NCI-H2227 (cell line): Measurements from ENCODE around the gene UMOD.
"Not testable (repeated sequence)": the region's sequence is repeated elsewhere in the genome, so short reads cannot be mapped to it uniquely, and the experiment has no call there.

ENCODE experiments used
- DNase-seq: peaks from one replicate; lab custom pipeline; 2025; ENCODE audit not compliant: unreplicated experiment; lab: John Stamatoyannopoulos, UW

UMOD gene

GRCh38 chr16:20321671-20322070, 30.8 kb downstream of the UMOD start:
- DNase-seq: no peak

DNA sequence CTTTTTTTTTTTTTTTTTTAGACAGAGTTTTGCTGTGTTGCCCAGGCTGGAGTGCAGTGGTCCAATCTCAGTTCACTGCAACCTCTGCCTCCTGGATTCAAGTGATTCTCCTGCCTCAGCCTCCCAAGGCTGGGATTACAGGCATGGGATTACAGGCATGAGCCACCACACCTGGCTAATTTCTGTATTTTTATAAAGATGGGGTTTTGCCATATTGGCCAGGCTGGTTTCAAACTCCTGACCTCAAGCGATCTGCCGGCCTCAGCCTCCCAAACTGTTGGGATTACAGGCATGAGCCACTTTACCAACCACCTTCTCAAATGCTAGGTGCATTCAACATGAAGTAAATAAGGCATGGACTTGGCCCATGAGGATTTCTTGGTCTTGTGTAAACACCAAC, 31.5 kb downstream of the UMOD start:
- not testable (repeated sequence) for DNase-seq

DNA sequence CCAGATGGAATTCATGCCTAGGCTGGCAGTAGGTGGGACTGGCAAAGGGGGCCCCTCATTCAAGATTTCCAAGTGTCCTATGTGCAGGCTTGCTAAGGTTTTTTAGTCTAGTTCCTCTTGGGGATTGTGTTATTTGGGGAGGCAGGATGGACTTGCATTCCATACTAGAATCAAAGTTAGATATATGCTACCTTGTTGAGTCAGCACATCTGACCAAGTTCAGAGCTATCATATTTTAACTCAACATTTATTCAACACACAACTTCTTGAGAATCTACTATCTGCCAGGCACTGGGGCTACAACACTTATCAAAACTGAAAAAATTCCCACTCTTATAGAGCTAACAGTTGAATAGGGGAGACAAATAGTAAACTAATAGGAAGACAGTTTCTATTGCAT, 31.9 kb downstream of the UMOD start:
- no peak for DNase-seq

DNA sequence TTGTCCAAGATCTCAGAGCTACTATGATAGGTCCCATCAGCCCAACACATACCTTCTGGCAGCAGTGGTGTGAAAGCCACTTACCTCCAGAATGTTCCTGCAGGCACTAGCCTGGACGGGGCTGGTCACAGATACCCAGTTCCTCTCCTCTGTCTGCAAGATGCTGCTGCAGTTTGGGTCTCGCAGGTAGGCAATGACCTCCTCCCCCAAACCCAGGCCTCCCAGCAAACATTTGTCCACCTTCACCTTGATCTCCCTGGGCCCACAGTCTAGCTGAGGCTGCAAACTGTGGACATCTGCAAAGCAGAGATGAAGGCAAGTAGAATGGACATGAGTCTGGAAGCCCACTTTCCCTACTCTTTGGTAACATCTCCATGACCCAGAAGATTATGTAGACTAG, 32.3 kb downstream of the UMOD start:
- DNase-seq: no peak

- DNase-seq: no peak
Observed at GRCh38 chr16:20319406-20319805, 33.1 kb downstream of the UMOD start.

- no peak for DNase-seq
Observed at GRCh38 chr16:20318437-20318836, 34.1 kb downstream of the UMOD start.

DNA sequence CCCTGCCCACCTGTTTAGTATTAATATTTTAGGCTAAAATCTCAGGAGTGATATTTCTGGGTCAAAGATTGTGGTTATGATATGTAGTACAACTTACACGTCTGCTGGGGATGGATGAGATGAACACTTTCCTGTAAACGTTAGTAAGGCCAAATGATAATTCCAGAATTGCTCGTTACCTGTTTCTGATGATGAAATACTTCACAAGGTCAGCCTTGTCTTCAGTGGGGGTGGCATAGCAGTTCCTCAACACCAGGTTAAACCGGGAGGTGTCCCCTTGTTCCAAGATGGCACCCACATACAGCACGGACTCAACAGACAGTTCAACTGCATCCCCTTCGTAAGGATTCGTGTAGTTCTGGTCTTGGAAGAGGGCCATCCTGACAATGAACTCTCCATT, 34.5 kb downstream of the UMOD start:
- DNase-seq: no peak

DNA sequence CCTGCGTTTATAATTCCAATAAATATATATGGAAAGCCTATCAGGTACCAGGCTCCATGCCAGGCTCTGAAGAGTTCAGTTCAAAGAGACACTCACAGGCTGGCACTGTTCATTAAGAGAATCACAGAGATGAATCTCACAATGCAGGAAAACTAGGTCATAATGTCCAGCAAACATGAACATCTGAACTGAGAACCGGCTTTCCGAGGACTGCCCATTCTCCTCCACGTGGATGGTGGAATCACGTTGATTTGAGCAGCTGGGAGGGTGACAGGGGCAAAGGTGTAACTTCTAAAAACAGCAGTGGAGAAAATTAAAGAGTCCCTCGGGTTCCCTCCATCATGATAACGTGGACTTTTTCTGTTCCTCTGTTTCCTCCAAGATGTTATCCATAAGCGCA, 35.4 kb downstream of the UMOD start:
- DNase-seq: no peak

DNA sequence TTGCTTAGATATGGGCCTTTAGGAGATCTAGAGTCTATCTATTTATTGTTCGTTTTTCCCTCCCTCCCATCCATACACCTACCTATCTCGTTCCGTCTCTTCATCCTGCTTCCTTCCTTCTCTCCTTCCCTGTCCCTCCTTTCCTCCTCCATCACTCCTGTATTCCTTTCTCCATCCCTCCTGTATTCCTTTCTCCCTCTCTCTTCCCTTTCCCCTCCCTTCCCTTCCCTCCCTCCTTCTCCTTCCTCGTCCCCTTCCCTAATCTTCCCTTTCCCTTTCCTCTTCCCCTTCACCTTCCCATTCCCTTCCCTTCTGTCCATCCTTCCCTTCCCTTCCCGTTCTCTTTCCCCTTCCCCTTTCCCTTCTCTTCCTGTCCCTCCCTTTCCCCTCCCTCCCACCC, 35.8 kb downstream of the UMOD start:
- DNase-seq: no peak

- no peak for DNase-seq
Observed at GRCh38 chr16:20315764-20316163, 36.8 kb downstream of the UMOD start.

- DNase-seq: no peak
Observed at GRCh38 chr16:20314575-20314974, 37.9 kb downstream of the UMOD start.

GRCh38 chr16:20313741-20314140, 38.8 kb downstream of the UMOD start:
- no peak for DNase-seq

DNA sequence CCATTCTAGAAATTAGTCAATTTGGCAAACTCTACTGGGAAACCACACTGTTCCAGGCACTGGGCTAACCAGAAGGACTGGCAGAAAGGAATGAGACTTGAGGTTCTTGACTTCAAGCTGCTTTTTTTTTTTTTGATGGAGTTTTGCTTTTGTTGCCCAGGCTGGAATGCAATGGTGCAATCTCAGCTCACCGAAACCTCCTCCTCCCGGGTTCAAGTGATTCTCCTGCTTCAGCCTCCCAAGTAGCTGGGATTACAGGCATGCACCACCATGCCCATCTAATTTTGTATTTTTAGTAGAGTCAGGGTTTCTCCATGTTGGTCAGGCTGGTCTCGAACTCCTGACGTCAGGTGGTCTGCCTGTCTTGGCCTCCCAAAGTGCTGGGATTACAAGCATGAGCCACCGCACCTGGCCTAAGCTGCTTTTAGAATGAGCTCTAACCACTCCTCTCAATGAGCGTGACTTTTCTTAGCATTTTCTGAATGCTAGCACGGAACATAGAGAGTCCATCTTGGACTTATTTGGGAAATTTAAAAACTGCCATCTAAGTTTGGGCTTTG, 39.9 kb downstream of the UMOD start:
- DNase-seq: not testable (repeated sequence)

DNA sequence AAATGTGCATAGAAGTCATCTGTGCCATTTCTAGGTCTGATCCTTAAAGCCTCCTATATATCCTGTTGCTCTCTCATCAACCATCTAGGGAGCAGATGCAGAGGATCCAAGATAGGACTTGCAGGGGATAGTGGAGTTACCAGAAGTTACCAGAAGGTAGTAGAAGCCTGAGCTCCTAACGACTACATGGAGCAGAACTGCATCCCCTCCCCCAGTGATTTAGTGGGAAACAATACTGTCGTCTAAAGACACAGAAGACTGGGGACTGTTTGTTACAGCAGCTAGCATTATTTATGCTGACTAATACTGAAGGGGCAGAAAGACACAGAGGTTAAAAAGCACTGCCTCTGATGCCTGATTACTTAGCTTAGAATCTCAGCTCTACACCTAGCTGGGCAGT, 41.0 kb downstream of the UMOD start:
- DNase-seq: no peak

DNA sequence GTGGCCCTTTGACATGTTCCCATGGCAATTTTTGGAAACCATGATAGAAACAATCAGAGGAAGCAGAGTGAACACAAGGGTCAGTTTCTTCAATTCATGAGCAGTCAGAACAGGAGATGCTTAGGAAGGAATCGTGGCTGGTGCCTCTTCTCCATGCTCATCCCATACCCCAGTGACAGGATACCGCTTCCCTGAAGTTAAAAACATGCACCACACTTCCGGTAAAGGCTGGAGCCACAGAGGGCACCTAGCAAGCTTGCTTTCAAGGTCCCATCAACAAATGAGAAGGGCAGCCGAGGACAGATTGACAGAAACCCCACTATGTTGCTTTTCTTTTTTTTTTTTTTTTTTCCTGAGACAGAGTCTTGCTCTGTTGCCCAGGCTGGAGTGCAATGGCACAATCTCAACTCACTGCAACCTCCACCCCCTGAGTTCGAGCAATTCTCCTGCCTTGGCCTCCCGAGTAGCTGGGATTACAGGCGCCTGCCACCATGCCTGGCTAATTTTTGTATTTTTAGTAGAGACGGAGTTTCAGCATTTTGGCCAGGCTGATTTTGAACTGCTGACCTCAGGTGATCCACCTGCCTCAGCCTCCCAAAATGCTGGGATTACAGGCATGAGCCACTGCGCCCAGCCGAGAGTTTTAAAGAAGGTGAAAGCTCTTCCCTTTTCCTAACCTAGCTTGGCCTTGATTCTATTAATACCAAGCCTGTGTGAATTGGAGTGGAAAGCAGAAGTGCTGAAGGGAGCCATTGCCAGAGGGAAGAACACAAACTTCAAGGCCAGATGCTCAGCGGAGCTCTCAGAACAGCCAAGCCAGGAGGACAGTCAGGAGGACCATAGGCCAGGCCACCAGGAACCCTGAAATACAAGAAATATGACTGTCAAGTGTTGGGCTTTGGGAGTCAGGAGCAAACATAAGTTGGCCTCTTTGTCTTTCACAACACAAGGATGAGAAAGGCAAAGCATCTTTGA, 41.8 kb downstream of the UMOD start:
- no peak for DNase-seq

GRCh38 chr16:20309786-20310185, 42.7 kb downstream of the UMOD start:
- DNase-seq: no peak

DNA sequence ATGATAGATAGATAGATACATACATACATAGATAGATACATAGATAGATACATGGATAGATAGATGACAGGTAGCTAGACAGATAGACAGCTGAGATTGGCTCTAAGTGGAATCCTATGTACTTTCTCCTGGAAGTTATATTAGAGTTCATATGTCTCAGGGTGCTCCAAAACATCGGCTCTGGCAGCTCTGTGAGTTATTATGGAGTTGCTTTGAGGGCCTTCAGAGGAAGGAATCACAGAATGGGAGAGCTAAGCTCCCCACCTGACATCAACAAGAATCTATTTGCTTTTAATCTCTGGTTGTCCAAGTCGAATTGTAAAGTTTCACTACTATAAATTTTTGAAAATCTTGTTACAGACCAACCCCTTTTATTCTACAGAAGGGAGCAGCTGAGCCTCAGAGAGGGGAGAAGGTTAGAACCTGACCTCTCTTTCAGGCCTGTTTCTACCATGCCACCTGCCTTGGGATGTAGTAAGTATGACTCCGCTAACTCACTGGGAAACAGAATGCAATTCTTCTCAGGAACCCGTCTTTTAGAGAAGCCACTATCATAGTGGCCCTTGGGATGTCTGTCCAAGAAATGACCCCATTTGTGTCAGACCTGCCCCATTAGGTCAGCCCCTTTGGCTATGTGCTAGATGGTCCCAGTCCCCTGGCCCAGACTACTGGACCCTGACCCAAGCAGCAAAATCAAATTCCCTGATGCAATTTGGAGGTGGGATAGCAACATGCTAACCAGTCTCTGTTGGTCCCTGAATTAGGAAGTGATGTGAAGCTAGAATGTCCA, 43.5 kb downstream of the UMOD start:
- DNase-seq: no peak

- no peak for DNase-seq
Observed at GRCh38 chr16:20308266-20308665, 44.2 kb downstream of the UMOD start.

DNA sequence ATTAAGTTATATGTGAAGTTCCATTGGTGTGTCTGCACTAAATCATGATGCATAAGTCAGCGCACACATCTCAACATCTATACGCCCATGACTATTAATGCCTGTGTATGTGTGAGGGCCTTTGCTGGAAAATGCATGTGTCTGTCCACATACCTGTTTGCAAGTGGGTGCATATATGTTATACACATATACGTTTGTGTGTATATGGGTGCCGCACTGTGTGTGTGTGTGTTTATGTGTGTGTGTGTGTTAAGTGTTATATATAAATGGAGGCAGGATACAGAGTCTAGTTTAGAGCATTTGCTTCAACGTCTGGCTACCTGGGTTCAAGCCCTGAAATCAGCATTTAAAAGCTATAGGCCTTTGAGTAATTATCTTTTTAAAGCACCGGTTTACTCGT, 44.7 kb downstream of the UMOD start:
- DNase-seq: no peak

- DNase-seq: no peak
Observed at GRCh38 chr16:20307240-20307671, 45.3 kb downstream of the UMOD start.

GRCh38 chr16:20306401-20306800, 46.1 kb downstream of the UMOD start:
- DNase-seq: no peak

DNA sequence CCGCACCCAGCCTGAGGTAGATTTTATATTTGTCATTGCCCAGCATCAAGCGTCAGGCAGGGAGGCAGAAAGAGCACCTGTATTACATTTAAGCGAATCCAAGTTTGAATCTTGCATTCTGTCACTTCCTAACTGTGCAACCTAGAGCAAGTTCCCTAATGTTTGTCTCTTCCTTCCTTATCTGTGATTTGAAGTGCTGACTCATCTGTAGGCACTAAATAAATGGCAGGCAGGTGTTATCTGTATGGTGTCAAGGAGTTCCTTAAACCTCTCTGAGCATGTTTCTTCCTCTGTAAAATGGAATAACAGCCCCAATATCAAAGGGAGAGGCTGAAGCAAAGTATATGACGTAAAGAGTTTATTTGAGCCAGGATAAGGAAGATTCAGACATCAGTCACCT, 49.5 kb downstream of the UMOD start:
- DNase-seq: no peak
